ENCODE measurements around the gene STOX2. TPM values are rescaled to one million over a fixed set of nuclear protein-coding genes. Genes with fewer than 3 reads are reported as not detected.

STOX2 gene
- total RNA-seq, 1 donor from 2014 or later, result 4.4 TPM

DNA sequence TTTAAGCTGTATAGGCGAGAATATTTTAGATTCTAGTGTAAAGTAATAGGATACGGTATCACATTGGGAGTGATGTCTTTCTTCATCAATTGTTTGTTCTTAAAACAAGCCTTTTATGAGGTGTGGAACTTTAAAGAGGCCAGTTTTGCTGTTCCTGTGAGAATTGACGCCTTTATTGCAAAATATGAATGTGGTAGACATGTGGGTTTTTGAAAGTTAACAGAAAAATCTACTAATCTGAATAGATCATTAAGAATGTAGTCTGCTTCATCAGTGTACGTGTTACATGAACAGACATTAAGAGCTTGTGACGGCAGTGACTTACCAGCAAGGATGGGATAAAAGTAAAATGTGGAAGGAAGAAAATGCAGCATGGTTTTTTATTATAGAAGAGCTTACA lies 63.8 kb downstream of the STOX2 start:
- Histone ChIP-seq H3K36me3 (ENCODE audit: control insufficient read depth, insufficient read depth, low read length) (no peaks in the 10 kb centered on the region), H3K4me3 (ENCODE audit: low read depth, low read length) (no peak overlapping the region), H3K27me3 (ENCODE audit: control insufficient read depth, insufficient read depth, low read length) (no peaks in the 10 kb centered on the region)
- no peak for DNase-seq (ENCODE audit: low read depth)
- TF ChIP-seq CTCF (IDR thresholded peaks at IDR 0.05; ENCODE audit: insufficient read depth, low read length, poor library complexity, severe bottlenecking), result no peak

DNA sequence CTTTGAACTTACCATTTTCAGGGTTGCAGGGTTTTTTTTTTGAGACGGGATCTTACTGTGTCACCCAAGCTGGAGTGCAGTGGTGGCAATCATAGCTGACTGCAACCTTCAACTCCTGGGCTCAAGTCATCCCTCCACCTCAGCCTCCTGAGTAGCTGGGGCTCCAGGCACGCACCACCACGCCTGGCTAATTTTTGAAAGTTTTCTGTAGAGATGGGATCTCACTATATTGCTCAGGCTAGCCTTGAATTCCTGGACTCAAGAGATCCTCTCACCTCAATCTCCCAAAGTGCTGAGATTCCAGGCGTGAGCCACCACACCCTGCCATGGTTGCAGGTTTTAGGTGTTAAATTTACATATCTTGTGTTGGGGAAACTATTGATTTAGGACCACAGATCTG lies 64.5 kb downstream of the STOX2 start:
- no peaks in the 10 kb centered on the region for H3K27me3 ChIP-seq (ENCODE audit: control insufficient read depth, insufficient read depth, low read length)
- H3K4me3 ChIP-seq (ENCODE audit: low read depth, low read length), result no peak overlapping the region
- H3K36me3 ChIP-seq (ENCODE audit: control insufficient read depth, insufficient read depth, low read length), result no peaks in the 10 kb centered on the region
- no peak for DNase-seq (ENCODE audit: low read depth)
- TF ChIP-seq CTCF (IDR thresholded peaks at IDR 0.05; ENCODE audit: insufficient read depth, low read length, poor library complexity, severe bottlenecking), result no peak

DNA sequence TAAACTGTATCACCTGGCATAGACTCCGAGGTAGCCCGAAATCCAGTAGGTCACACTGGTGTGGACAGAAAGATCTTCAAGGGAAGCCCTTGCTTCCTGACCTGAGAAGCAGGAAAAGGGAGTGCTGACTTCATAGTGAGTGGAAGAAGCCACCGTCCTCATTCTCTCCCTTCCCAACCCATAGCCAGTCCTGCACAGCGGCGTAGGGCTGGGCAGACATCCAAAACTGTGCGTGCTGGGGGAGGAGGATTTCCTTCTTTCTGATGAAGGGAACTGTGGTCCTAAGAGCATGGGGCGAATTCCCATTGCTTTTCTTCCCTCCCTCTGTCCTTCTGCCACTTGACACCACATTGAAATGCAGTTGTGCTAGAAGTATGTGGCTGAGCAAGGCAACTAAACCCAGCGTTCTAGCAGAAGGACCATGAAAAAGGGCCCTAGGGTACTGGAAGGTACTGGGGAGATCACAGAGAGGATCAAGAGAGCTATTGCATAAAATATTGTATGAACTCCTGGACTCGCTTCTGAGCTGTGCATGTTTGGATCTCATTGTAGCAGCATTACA lies 66.9 kb downstream of the STOX2 start:
- no peak for TF ChIP-seq CTCF (IDR thresholded peaks at IDR 0.05; ENCODE audit: insufficient read depth, low read length, poor library complexity, severe bottlenecking)
- no peak for DNase-seq (ENCODE audit: low read depth)
- Histone ChIP-seq H3K36me3 (ENCODE audit: control insufficient read depth, insufficient read depth, low read length) (no peaks in the 10 kb centered on the region), H3K4me3 (ENCODE audit: low read depth, low read length) (no peak overlapping the region), H3K27me3 (ENCODE audit: control insufficient read depth, insufficient read depth, low read length) (no peaks in the 10 kb centered on the region)

- H3K27me3 ChIP-seq (ENCODE audit: control insufficient read depth, insufficient read depth, low read length), result no peaks in the 10 kb centered on the region
- no peak overlapping the region for H3K4me3 ChIP-seq (ENCODE audit: low read depth, low read length)
- DNase-seq (ENCODE audit: low read depth), result no peak
- no peak for TF ChIP-seq CTCF (IDR thresholded peaks at IDR 0.05; ENCODE audit: insufficient read depth, low read length, poor library complexity, severe bottlenecking)
- no peaks in the 10 kb centered on the region for H3K36me3 ChIP-seq (ENCODE audit: control insufficient read depth, insufficient read depth, low read length)
Observed at GRCh38 chr4:183977707-183978106, 72.6 kb downstream of the STOX2 start.

- Histone ChIP-seq H3K36me3 (ENCODE audit: control insufficient read depth, insufficient read depth, low read length) (no peaks in the 10 kb centered on the region), H3K4me3 (ENCODE audit: low read depth, low read length) (no peak overlapping the region), H3K27me3 (ENCODE audit: control insufficient read depth, insufficient read depth, low read length) (no peaks in the 10 kb centered on the region)
- DNase-seq (ENCODE audit: low read depth), result no peak
- TF ChIP-seq CTCF (IDR thresholded peaks at IDR 0.05; ENCODE audit: insufficient read depth, low read length, poor library complexity, severe bottlenecking), result no peak
Observed at GRCh38 chr4:183984566-183984965, 79.5 kb downstream of the STOX2 start.

DNA sequence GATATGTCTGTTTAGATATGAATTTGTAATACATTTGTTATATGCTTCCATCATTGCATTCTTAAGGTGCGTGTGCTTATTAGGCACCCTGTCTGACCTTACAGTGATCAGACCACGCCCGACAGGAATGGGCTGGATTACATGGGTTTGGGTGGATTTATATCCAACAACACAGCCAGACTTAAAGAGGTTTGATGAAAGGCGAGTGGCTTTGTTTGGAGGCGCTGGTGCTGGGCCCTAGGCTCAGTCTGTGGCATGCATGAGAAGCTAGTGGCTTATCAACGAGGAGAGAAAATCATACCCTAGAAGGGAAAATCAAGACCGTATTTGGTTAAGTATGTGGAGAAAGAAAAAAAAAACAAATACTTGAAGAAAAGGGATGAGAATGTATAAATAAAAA lies 80.7 kb downstream of the STOX2 start:
- Histone ChIP-seq H3K36me3 (ENCODE audit: control insufficient read depth, insufficient read depth, low read length) (no peaks in the 10 kb centered on the region), H3K4me3 (ENCODE audit: low read depth, low read length) (no peak overlapping the region), H3K27me3 (ENCODE audit: control insufficient read depth, insufficient read depth, low read length) (no peaks in the 10 kb centered on the region)
- TF ChIP-seq CTCF (IDR thresholded peaks at IDR 0.05; ENCODE audit: insufficient read depth, low read length, poor library complexity, severe bottlenecking), result no peak
- DNase-seq (ENCODE audit: low read depth), result no peak
